Omental fat pad (tissue), 4 donors: ENCODE results near the gene CAMSAP1. TPM values are rescaled to one million over a fixed set of nuclear protein-coding genes. Genes with fewer than 3 reads are reported as not detected.

ENCODE experiments used
- ATAC-seq: fragments of 150-250 bp; one replicate; pipeline ENCODE4 v1.9.1; 2016; ENCODE audit warnings: mild to moderate bottlenecking, moderate library complexity; ENCODE audit not compliant: low FRiP score
- DNase-seq: peaks from one replicate; pipeline ENCODE4 v3.0.0-alpha.2; 2019; ENCODE audit warnings: low spot score
- total RNA-seq, 4 donors: library from RNA; depleted of rRNA; stranded (reverse); fragments of >200 nt; gene quantifications; one replicate each; pipeline ENCODE4 v1.1.0, GENCODE V29; 2016
- TF ChIP-seq, protein P1 (sequence below), 3 donors: fragments of 450-650 bp; IDR thresholded peaks; one replicate each; pipeline ENCODE4 v1.5.1; 2016 to 2017; ENCODE audit warnings: antibody characterized with exemption in 3 of 3, mild to moderate bottlenecking in 3 of 3, moderate library complexity in 2 of 3

CAMSAP1 gene
- total RNA-seq, 4 donors from 2014 or later, result 22.3 to 52.5 (median 33.2) TPM

- DNase-seq (no peak), ATAC-seq (no peak)
- TF ChIP-seq, protein P1, sequence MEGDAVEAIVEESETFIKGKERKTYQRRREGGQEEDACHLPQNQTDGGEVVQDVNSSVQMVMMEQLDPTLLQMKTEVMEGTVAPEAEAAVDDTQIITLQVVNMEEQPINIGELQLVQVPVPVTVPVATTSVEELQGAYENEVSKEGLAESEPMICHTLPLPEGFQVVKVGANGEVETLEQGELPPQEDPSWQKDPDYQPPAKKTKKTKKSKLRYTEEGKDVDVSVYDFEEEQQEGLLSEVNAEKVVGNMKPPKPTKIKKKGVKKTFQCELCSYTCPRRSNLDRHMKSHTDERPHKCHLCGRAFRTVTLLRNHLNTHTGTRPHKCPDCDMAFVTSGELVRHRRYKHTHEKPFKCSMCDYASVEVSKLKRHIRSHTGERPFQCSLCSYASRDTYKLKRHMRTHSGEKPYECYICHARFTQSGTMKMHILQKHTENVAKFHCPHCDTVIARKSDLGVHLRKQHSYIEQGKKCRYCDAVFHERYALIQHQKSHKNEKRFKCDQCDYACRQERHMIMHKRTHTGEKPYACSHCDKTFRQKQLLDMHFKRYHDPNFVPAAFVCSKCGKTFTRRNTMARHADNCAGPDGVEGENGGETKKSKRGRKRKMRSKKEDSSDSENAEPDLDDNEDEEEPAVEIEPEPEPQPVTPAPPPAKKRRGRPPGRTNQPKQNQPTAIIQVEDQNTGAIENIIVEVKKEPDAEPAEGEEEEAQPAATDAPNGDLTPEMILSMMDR (IDR thresholded peaks at IDR 0.05), result no peak
Measured at GRCh38 chr9:135928074-135928730, 20.9 kb upstream of the CAMSAP1 start.

DNA sequence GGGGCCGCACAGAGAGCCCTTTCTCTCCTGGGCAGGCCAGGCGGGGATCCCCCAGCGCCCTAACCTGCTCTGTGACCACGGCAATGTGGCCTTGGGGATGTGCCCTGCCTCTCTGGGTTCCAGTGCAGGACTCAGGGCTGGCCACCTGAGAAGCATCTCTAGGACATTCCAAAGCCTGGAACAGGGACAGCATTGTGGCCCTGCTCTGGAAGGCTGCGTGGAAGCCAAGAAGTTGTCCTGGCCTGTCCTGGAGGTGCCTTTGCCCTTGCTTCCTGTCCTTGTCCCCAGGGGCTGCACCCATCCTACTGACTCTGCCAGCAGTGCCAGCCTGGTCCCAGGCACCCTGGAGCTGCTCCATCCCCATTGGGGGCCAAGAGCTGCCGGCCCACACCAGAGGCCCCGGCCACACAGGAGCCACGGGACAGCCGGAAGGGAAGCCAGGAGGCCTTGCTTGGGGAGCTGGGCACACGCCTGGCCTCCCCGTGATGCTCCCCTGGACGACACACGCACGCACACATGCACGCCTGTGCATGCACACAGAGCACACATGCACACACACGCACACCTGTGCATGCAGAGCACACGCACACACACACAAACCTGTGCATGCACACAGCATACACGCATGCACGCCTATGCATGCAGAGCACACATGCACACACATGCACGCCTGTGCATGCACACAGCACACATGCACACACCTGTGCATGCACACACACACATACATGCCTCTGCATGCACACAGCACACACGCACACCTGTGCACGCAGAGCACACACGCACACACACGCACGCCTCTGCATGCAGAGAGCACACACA is 20.1 kb upstream of the CAMSAP1 start:
- no peak for DNase-seq
- no peak for ATAC-seq

GRCh38 chr9:135926402-135927194 is 19.3 kb upstream of the CAMSAP1 start:
- ATAC-seq, result no peak
- no peak for DNase-seq
- TF ChIP-seq, protein P1 (IDR thresholded peaks at IDR 0.05), result no peak

More for the DNA sequence above, 20.1 kb upstream of the CAMSAP1 start:
- TF ChIP-seq, protein P1 (IDR thresholded peaks at IDR 0.05), result no peak

- DNase-seq, result no peak
- no peak for ATAC-seq
- TF ChIP-seq, protein P1 (IDR thresholded peaks at IDR 0.05), result no peak
Measured at GRCh38 chr9:135925496-135926133, 18.3 kb upstream of the CAMSAP1 start.

DNA sequence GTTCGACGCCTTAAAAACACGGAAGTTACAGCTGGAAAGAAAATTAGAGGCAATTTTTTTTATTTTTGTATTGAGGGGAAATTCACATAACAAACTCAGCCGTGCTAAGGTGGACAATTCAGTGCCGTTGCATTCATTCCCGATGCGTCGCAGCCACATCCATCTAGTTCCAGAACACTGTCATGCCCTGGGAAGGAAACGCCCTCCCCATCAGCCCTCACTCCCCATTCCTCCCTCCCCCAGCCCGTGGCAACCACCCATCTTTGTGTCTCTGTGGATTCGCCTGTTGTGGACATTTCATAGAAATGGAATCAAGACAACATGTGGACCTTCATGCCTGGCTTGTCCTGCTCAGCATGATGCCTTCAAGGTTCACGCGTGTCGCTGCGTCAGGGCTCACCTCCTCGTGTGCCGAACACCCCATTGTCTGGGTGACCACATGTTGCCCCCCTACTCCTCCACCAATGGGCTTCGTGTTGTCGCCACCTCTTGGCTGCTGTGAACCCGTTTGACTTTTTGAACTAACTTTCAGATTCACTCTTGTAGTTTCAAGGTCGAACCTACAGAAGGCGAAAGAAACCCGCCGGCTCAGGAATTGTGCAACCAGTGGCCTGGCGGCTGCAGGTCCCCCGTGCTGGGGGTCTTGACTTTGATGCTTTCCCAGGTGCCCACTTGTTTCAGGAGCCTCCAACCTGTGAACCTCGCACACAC is 17.4 kb upstream of the CAMSAP1 start:
- DNase-seq (no peak), ATAC-seq (no peak)
- TF ChIP-seq, protein P1 (IDR thresholded peaks at IDR 0.05), result no peak

DNA sequence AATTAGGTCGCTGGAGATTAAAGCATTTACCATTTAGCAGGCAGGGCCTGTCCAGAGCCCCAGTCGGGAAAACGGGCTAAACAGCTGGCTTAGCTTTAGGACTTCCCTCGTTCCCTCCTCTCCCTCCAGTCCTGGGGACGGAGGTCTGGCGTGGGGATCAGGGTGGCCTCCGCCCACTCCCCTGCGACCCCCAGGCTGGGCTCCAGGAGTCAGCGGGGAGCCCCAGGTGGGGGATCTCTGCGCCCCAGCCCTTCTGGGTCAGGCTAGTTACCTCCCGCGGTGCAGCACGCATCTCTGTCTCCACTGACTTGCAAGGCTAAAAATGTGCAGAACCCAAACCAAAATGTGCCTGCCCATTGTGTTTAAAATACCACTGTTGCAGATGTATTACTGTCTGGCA is 16.2 kb upstream of the CAMSAP1 start:
- TF ChIP-seq, protein P1 (IDR thresholded peaks at IDR 0.05), result no peak
- DNase-seq (no peak), ATAC-seq (no peak)
